ENCODE results near the gene ZRANB1. TPM values are rescaled to one million over a fixed set of nuclear protein-coding genes. Genes with fewer than 3 reads are reported as not detected.

Gene ZRANB1
- total and polyA plus RNA-seq, 2 experiments from 2014 or later: 4.2 to 26.7 TPM

GRCh38 chr10:124943301-124944092 is 1.6 kb downstream of the ZRANB1 start:
- Mint-ChIP-seq H3K9me3 (no peaks in the 10 kb centered on the region), H3K4me1 (peaks cover 43% of the 10 kb centered on the region), H3K27ac (peak overlapping the region; percentile 79), H3K36me3 (ENCODE audit: low read depth) (no peaks in the 10 kb centered on the region), H3K27me3 (ENCODE audit: insufficient read depth, low read depth, poor library complexity) (peaks cover under 1% of the 10 kb centered on the region), H3K4me3 (peak overlapping the region; percentile 18; the same call in 1 of the 3 replicates)
- Histone ChIP-seq H4K20me1 (replicated peaks; ENCODE audit: insufficient read depth) (peaks cover 10% of the 10 kb centered on the region; the same call in 1 of the 2 replicates), H3K4me1 (ENCODE audit: insufficient read depth) (peaks cover 55% of the 10 kb centered on the region), H3K79me2 (replicated peaks; ENCODE audit: insufficient read depth) (peaks cover 98% of the 10 kb centered on the region), H3K4me2 (peak overlapping the region; percentile 29), H3K9me2 (ENCODE audit: insufficient read depth) (no peaks in the 10 kb centered on the region), H3K27ac (ENCODE audit: low read depth) (peak overlapping the region; percentile 17), H3K4me3 (no peak overlapping the region), H2AFZ (no peak overlapping the region), H3K27me3 (ENCODE audit: insufficient read depth) (no peaks in the 10 kb centered on the region), H3F3A (replicated peaks; ENCODE audit: low read depth) (no peaks in the 10 kb centered on the region), H3K36me3 (ENCODE audit: insufficient read depth) (0 out of 2 replicates have a peak, but pooled peaks cover 4% of the 10 kb centered on the region)
- DNase-seq (ENCODE audit: low spot score) (no peak), ATAC-seq (no peak)
- no peak for TF ChIP-seq JUNB (IDR thresholded peaks at IDR 0.05; ENCODE audit: unreplicated experiment)
- TF ChIP-seq EZH2phosphoT487 (IDR thresholded peaks at IDR 0.05; ENCODE audit: unreplicated experiment): no peak

- H4K20me1 ChIP-seq (replicated peaks; ENCODE audit: insufficient read depth): peaks cover 7% of the 10 kb centered on the region; the same call in 1 of the 2 replicates
- TF ChIP-seq JUNB (IDR thresholded peaks at IDR 0.05; ENCODE audit: unreplicated experiment) (no peak), EZH2phosphoT487 (IDR thresholded peaks at IDR 0.05; ENCODE audit: unreplicated experiment) (no peak), ZNF462 (CRISPR knock-in tag; IDR thresholded peaks at IDR 0.05) (no peak), REST (IDR thresholded peaks at IDR 0.05; ENCODE audit: unreplicated experiment) (no peak), ETS1 (IDR thresholded peaks at IDR 0.05) (no peak), ZNF331 (CRISPR knock-in tag; IDR thresholded peaks at IDR 0.05; ENCODE audit: low read depth) (no peak), ZNF114 (CRISPR knock-in tag; IDR thresholded peaks at IDR 0.05) (no peak), CREB1 (CRISPR knock-in tag; IDR thresholded peaks at IDR 0.05; ENCODE audit: low read depth) (no peak), EZH2 (IDR thresholded peaks at IDR 0.05; ENCODE audit: low read depth, unreplicated experiment) (no peak)
Measured at GRCh38 chr10:124944982-124945381, 3.1 kb downstream of the ZRANB1 start.

More at GRCh38 chr10:124944982-124945381, 3.1 kb downstream of the ZRANB1 start:
- Mint-ChIP-seq H3K9me3 (no peaks in the 10 kb centered on the region), H3K27ac (peak overlapping the region; percentile 80), H3K36me3 (ENCODE audit: low read depth) (no peaks in the 10 kb centered on the region), H3K27me3 (ENCODE audit: insufficient read depth, low read depth, poor library complexity) (no peaks in the 10 kb centered on the region), H3K4me3 (peak overlapping the region; percentile 30; the same call in 2 of the 3 replicates), H3K4me1 (peaks cover 43% of the 10 kb centered on the region)
- Histone ChIP-seq H3K79me2 (replicated peaks; ENCODE audit: insufficient read depth) (peaks cover 98% of the 10 kb centered on the region), H3K4me1 (ENCODE audit: insufficient read depth) (peaks cover 50% of the 10 kb centered on the region), H3K4me2 (peak overlapping the region; percentile 73), H3K27ac (ENCODE audit: low read depth) (peak overlapping the region; percentile 75), H3K9me2 (ENCODE audit: insufficient read depth) (no peaks in the 10 kb centered on the region), H3F3A (replicated peaks; ENCODE audit: low read depth) (no peaks in the 10 kb centered on the region), H3K27me3 (ENCODE audit: insufficient read depth) (no peaks in the 10 kb centered on the region), H2AFZ (no peak overlapping the region), H3K36me3 (ENCODE audit: insufficient read depth) (0 out of 2 replicates have a peak, but pooled peaks cover 4% of the 10 kb centered on the region), H3K4me3 (peak overlapping the region; percentile 34)
- DNase-seq (ENCODE audit: low spot score): no peak
- ATAC-seq: no peak; the same call in 2 of the 3 replicates
